Endothelial cell of hepatic sinusoid (primary cell): ENCODE data around the gene BLID.

ENCODE experiments used
- in situ Hi-C: cut with HindIII; loops from 2 replicates; pipeline ENCODE4 v1.10.0; 2017; ENCODE audit warnings: low sequenced_read_pairs

Gene BLID, protein sequence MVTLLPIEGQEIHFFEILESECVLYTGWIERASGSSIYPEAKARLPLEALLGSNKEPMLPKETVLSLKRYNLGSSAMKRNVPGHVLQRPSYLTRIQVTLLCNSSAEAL

DNA sequence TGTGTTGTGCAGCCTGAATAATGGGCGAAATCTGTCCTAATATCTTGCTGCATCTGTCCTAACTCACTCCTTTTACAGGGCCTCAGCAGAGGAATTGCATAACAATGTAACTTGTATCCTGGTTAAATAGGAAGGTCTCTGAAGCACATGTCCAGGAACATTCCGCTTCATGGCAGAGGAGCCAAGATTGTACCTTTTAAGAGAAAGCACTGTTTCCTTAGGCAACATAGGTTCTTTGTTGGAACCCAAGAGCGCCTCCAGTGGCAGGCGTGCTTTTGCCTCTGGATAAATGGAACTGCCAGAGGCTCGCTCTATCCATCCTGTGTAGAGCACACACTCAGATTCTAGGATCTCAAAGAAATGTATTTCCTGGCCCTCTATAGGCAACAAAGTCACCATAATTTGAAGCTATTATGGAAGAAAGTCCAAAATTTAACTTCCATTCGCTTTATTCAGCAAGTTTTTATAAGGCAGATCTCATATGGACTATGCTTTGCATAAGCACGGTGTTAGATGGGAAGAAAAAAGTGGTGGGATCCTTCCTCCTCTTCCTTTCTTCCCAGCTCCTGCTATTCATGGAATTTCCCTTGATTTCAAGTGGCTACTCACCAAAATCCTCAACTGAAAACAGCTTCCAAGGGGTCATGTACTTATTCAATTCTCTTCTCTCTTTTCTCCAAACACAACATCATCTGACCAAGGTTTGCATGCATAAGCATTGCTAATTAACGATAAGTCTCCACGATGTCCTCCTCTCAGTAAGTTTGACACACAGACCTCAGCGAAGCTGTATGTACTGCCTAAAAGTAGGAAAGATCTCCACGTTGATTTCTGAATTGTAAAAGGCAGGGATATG lies at the start of gene BLID:
Gene BLID, minus strand, starts transcription at position 692 of the 856 bp plus-strand sequence. Its CDS starts 293 bp downstream, at position 399.
- in situ Hi-C loops: no loop called here

DNA sequence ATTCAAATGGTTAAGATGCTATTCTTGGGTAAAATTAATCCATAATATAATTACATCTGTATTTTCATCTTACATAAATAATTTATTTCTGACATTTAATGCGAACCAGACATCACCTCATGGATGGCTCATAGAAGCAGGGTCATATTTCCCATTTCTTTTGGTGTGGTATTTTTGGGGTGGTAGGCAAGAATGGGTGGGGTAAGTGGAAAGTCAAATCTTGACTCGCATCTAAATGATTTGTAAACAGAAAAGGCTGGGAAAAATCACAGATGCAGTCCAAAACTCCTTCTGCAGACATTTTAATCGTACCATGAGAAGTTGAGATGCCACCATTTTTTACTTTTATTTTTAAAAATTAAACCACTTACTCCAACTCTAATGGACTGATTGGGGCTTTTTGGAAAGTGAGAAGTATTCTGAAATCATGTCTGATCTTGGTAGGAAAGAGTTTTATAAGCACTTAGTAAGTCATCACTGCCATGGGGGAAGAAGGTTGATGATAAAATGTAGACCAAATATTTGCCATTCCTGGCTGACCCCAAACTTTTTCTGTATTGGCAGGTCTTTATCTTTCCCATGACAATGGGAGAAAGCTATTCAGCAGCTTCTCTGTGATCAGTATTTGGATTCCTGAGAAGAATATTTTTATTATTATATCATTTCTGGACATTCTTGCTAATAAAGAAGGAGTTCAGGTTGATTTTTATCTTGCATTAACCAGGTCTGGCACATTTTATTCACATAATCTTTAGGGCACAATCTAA lies 47.2 kb upstream of the BLID start:
- in situ Hi-C loops: no loop called here

DNA sequence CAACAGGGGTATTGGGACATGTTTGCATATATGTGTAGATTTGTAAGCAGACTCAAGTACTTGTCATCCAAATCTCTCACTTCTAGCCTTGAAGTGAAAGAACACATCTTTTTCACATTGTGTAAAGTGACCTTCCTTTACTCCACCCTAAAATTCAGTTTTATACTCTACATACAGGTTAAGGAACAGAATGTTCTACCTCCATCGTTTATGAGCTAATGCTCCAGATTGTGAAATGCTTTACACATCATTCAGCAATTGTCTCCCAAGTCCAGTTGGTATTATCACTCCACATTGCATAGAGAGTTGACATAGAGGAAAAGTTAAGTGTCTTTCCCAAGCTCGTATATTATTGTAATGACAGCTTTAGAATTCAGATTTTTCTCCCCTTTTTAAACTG lies 46.1 kb upstream of the BLID start:
- in situ Hi-C loops: no loop called here

DNA sequence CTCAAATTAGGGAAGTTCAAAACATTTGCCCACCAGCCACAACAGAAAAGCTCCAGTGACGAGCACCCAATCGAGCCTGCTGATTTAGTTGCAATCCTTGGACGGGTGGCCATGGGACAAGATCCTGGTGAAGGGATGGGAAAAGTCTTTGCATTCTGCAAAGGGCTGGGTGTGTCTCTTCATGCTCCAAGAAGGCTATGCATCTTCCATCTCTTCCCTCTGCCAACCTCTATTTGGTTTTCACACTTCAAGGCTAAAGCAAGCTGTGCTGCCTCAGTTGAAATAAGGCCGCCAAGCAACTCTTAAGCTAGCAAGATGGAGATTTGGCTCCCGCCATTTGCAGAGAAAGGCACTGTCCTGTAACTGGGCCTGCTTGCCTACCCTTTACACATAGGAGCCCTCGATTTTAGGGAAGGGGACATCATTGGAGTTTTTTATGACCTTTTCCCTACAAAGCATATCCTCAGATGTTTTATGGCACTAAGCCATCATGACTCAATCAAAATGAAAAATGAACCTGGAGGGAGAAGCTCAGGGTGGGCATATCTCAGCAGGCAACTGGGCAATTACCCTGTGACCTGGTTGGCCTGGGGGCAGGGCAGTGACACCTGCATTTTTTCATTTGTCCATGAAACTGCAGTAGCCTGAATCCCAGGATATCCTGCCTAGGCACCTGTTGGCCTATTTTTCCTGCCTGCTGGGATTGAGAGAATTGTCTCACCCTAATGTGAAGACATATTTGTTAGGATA lies 45.0 kb upstream of the BLID start:
- in situ Hi-C loops: no loop called here

DNA sequence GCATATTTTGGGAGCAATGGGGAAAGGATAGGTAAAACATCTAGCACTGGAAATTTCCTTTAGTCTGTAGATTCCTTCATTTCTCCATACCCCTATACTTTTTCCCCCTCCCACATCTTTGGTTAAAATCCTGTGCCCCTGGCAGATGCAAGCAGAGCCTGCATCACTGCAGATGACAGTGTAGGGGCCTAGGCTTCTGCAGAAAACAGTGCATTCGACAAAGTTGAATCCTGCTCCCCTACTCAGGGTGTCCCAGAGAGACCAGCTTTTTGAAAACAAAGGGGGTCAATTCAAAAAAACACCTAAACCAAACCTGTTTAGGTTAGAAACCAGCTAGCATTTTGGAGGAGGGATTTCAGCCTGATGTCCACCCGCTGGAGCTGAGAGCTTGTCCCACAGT lies 43.8 kb upstream of the BLID start:
- in situ Hi-C loops: no loop called here

DNA sequence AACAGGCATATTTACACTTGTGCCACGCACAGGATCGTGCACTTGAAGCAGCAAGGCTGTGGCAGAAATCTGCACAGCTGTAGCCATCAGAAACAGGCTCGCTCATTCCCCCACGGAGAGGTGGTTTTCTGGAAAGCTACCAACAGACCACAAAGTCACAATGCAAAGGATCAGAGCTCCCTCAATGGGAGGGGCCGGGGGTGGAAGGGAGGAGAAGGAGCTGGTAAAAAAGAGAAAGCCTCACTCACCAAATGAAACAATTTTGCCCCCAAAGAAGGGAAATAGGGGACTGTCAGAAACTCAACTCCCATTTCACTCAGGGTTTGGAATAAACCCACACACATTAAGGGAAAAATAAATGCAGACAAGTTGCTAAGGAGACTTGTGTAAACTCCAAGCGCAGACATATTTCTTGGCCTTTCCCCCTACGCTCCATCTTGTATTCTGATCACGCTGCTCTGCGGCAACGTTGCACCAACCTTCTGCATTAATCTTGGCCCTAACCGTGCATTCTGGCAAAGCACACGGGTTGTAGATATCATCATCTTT lies 43.2 kb upstream of the BLID start:
- in situ Hi-C loops: no loop called here

DNA sequence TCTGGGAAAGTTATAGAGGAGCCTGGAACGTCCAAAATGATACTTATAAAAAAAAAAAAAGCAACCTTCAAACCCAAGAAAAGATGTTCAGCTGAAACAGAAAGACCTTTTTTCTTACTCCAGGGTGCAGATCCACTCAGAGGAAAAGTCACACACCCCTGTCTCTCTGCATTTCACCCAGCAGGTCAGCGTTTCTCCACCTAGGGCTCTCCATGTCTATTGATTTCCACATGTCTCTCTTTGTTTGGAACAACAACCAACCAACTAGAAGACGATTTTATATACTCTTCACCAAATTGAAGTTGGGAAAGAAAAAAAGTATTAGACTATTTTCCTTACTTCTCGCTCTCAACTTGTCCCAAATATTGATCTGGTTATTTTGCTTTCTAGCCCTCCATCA lies 42.2 kb upstream of the BLID start:
- in situ Hi-C loops: no loop called here

DNA sequence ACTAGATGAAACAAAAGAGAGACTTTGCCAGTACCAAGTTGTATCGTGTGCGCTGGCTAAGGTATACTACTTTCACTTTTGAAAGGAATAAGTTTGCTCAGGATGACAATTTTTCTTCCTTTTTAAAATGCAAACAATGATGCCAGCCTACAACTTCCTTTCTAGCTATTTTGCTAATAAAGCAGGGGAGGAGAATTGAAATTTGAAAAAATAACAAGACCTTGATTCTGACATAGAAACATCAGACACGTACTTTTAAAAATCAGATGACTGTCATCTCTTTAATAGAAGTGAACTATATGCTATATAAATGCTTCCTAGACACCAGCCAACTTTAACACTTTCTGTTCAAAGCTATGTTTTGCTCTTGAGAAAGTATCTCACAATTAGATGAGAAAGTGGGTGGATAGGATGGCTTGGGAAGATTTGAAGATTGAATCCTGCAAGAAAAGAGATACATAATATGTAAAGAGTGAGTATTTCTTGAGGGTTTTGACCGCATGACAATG lies 41.7 kb upstream of the BLID start:
- in situ Hi-C loops: no loop called here

DNA sequence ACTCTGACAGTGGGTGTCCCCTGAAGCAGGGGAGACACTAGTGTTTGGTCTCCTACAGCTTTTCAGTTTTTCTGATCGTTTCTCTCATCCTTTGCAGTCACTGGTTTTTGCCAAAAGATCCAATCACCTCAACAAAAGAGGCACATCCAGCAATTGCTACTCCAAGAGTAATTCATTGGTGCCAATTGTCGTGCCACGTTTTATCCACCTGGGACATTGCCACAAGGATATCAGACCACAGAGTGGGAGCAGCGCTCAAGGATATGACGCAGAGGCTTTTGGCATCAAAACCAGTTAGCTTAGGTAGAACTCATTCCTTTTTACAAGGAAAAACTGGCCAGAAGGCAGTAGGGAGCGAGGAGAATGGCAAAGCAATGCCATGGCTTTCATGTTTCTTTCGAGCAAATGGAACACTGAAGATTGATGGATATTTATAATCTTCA lies 40.9 kb upstream of the BLID start:
- in situ Hi-C loops: no loop called here

DNA sequence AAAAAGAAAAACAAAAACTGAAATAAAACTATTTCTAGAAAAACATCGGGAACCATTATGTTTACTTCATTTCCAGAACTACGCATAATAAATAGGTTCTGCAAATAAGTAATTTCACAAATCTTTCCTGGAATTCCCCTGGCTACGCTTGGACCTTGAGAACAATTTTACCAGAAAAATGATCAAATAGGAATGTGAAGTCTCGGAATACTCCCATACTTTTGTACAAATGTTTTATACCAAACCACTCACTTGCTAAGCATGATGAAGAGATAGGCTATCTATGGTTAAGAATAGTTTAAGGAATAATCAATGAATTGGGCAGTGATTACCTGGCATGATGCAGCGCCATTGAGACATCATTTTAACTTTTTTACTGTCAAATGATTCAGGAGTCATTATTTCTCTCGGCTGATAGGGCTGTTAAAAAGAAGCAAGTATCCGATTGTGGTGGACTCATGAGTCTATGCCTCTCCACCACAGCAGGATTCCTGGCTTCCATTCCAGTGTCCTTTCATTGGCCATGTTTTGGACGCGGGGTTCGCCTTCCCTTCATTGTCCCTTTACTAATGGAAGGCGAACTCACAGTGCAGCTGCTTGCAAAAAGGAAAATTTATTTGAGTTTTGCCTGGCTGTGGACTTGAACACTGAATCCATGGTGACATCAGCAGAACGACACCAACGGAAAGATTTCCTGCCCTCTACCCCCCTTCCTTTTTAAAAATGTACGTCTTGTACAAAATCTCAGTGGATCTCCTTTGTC lies 39.9 kb upstream of the BLID start:
- in situ Hi-C loops: no loop called here

DNA sequence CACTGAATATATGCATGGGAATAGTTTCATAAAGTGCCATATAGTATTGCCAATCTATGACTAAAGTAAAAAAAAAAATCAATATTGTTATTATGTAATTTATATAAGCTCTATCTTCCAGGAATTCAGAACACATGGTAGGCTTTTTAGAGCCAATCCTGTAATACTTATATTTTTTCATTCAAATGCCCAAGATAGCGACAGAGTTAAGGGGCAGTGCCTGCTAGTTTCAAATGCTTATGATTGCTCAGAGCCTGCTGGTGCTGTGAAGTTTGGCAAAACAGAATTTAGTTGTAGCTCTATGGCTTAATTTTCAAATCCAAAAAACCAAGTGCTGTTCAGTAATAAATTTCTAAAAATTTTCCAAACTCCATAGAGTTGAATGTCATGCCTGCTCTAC lies 39.0 kb upstream of the BLID start:
- in situ Hi-C loops: no loop called here

DNA sequence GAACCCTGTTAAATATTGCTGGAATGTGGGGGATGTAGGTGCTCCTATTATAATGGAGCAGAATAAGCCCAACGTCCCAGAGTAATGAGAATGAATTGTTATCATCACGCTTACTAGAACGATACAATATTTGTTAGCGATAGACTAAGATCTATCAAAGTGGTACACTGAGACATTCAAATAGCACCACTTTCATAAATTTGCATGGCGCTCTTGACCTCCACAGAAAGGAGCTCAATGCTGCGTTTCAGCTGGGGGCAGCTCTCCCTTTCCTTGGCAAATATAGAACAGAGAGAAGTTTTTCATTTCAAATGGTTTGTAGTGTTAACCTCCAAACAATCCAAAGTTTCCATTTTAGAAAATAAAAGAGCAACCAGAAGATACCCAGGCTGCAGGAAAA lies 38.2 kb upstream of the BLID start:
- in situ Hi-C loops: no loop called here

DNA sequence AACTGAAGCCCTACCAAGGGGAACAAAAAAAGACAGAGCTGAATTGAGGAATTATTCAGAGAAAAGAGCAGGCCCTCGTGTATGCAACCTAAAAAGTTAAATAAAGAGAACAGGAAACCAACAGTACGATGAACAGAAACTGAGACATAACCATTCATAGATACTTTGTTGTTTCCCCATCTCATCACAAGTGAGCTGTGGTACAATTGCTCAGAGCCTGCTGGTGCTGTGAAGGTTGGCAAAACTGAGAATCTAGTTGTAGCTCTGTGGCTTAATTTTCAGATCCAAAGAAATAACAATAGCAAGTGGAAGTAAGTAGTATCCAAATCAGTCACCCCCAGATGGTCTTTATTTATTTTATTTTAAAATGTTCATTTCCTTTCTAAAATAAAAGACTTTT lies 37.7 kb upstream of the BLID start:
- in situ Hi-C loops: no loop called here

DNA sequence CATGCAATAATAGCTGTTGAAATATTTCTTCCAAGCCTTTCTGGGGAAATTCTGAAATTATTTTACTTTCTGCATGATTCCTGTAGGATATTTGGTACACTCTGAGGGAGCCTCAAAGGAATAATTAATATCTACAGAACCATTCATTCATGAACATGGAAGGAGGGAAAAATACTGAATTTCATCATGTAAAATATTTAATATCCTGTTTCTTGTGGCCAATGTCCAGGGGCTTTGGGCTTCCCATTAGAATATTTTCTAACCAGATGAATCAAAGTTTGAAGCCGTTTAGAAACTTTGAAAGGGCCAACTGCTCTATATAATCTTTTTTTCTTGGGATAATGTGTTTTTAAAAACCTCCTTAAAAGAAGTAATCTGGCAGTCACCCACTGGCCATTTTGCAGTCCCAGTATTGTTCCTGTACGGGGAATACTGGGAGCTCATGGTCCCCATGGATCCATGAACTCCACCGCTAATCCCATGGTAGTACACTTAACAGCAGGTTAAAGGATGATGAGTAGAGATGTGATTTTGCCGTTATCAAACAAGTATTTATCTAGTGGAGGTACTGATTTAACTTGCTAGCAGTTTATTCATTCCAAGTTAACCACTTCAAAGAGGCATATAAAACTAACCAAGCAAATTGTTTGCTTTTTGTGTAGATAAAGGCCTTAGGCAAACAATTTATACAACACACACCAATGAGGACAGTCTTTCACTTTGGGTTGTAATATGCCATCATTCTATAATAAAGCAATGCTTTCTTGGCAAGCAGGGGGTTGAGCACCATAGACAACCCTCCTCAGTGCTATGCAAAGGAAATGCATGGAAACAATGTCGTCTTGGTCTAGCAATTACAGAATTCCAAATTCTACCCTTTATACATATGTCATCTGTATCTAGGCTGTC lies 34.5 kb upstream of the BLID start:
- in situ Hi-C loops: no loop called here

DNA sequence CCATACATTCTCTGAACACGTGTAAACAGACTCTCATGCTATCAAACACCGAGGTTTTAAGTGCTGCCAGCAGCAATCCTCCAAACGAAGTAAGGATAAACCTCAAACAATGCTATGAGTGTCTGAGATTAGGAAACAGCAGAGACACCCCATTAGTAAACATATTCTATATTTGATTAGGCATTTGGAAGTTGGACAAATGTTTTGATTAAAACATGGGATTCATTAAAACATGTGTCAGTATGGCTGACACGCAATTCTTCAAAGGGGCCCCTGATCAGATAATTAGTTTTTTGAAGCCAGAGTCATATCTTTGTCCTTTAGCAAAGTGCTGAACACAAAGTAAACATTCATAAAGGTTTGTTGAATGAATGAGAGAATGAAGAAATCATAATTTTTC lies 33.2 kb upstream of the BLID start:
- in situ Hi-C loops: no loop called here

DNA sequence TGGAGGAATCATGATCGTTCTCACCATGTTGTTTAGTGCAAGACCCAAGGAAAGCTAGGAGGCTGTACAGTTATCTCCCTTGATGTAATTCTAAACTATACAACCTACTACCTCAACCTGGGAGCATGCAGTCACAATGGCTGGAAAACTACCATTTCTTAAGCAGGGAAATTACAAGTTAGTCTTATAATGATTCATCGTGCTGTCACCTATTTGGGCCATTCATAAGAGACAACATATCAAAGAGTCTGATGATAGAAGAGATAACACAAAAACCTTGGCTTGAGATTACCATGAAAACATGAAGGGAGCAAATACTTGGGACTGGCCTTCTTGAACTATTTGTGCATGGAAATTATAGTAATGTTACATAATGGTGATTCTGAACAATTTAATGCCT lies 30.5 kb upstream of the BLID start:
- in situ Hi-C loops: no loop called here

DNA sequence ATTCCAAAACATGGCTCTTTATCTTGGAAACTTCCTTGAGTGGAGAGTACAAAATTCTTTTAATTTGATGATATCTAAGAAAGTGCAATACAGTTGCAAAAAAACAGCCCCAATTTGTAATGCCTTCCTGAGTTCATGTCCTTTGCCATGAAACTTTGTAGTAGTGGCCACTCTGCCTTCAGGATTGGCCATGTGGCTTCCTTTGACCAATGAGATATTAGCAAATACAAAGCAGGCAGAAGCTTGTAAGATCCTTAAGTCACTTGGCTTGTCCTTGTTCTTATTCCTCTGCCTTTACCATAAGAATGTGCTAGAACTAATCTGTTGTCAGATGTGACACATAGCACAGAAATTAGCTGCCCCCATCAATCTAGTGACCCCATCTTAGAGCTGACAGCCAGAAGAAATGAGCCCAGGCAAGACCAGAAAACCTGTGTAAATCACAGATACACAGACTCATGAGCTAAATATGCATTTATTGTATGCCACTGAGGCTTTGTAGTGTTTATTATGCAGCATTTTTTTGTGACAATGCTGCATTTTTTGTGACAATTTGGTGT lies 29.8 kb upstream of the BLID start:
- in situ Hi-C loops: no loop called here

DNA sequence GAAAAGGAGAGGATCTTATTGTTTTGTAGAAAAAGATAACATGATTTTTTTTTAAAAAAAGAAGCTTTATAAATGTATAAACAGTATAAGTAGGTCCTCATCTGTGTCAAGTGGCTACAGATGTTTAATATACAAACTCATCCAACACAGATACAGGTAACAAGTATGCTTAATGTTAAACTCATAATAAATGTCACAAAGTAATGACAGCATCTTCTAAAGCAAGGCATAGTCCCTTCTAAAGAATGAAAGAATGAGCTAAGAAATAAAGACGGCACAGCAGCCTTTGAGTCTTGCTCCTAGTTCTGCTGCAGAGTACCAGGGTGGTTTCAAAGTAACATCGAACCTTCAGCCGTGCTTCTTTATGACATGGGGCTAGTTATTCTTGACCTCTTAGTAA lies 28.7 kb upstream of the BLID start:
- in situ Hi-C loops: no loop called here

DNA sequence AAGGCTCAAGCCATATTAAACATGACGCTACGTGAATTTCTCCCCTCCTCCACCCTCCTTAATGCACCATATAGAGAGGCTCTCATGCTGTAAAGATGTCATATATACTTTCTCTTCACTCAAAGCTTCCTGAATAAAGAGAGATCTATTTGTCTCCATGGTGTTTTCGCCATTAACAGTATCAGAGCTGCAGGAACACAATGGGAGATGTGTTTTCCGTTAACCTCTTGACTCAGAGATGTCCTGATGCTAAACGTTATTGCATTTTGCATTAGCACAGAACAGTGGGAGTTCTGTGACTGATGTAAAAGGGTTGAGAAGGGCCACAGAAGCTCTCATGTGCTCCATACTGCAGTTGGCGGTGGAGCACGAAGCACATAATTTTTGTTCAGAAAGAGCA lies 25.7 kb upstream of the BLID start:
- in situ Hi-C loops: no loop called here
